ENCODE results near the gene TMCO5A. TPM values are rescaled to one million over a fixed set of nuclear protein-coding genes. Genes with fewer than 3 reads are reported as not detected.

Gene TMCO5A
- total RNA-seq, 1 experiment from 2014 or later = not detected

GRCh38 chr15:37978231-37978630, 43.8 kb downstream of the TMCO5A start:
- DNase-seq (ENCODE audit: low read depth, low spot score) (no peak), ATAC-seq (no peak)
- Histone ChIP-seq H3K4me1 (ENCODE audit: control insufficient read depth, insufficient read depth, low read length) (no peaks in the 10 kb centered on the region), H3K9me3 (ENCODE audit: control insufficient read depth, insufficient read depth, low read depth, low read length) (no peaks in the 10 kb centered on the region), H3K27me3 (ENCODE audit: control insufficient read depth, insufficient read depth, low read length) (no peaks in the 10 kb centered on the region), H3K27ac (ENCODE audit: low read length) (no peak overlapping the region), H3K36me3 (ENCODE audit: control insufficient read depth, insufficient read depth, low read length) (no peaks in the 10 kb centered on the region), H3K4me3 (ENCODE audit: low read depth in 2 of 2, low read length in 2 of 2) (no peak overlapping the region)
- ChIA-PET CTCF (interaction anchor here (0.5 kb wide), 1 partner anchor 273 kb away, joined by 11 read pairs; no protein-coding TSS in a partner anchor), POLR2A (no interaction called here)
- BruUV-seq (replicated peaks) = no TSS peak
- TF ChIP-seq, protein P1, sequence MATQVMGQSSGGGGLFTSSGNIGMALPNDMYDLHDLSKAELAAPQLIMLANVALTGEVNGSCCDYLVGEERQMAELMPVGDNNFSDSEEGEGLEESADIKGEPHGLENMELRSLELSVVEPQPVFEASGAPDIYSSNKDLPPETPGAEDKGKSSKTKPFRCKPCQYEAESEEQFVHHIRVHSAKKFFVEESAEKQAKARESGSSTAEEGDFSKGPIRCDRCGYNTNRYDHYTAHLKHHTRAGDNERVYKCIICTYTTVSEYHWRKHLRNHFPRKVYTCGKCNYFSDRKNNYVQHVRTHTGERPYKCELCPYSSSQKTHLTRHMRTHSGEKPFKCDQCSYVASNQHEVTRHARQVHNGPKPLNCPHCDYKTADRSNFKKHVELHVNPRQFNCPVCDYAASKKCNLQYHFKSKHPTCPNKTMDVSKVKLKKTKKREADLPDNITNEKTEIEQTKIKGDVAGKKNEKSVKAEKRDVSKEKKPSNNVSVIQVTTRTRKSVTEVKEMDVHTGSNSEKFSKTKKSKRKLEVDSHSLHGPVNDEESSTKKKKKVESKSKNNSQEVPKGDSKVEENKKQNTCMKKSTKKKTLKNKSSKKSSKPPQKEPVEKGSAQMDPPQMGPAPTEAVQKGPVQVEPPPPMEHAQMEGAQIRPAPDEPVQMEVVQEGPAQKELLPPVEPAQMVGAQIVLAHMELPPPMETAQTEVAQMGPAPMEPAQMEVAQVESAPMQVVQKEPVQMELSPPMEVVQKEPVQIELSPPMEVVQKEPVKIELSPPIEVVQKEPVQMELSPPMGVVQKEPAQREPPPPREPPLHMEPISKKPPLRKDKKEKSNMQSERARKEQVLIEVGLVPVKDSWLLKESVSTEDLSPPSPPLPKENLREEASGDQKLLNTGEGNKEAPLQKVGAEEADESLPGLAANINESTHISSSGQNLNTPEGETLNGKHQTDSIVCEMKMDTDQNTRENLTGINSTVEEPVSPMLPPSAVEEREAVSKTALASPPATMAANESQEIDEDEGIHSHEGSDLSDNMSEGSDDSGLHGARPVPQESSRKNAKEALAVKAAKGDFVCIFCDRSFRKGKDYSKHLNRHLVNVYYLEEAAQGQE (IDR thresholded peaks at IDR 0.05; ENCODE audit: insufficient read depth in 1 of 2, low read depth in 2 of 2, low read length in 1 of 2) = no peak
- TF ChIP-seq TCF7L2 (IDR thresholded peaks at IDR 0.05; ENCODE audit: low read depth, low read length) (no peak), POLR2AphosphoS5 (IDR thresholded peaks at IDR 0.05; ENCODE audit: low read depth, low read length) (no peak), SIN3A (IDR thresholded peaks at IDR 0.05; ENCODE audit: borderline replicate concordance, insufficient read depth, low read depth, low read length) (no peak)
- TF ChIP-seq, protein P2, sequence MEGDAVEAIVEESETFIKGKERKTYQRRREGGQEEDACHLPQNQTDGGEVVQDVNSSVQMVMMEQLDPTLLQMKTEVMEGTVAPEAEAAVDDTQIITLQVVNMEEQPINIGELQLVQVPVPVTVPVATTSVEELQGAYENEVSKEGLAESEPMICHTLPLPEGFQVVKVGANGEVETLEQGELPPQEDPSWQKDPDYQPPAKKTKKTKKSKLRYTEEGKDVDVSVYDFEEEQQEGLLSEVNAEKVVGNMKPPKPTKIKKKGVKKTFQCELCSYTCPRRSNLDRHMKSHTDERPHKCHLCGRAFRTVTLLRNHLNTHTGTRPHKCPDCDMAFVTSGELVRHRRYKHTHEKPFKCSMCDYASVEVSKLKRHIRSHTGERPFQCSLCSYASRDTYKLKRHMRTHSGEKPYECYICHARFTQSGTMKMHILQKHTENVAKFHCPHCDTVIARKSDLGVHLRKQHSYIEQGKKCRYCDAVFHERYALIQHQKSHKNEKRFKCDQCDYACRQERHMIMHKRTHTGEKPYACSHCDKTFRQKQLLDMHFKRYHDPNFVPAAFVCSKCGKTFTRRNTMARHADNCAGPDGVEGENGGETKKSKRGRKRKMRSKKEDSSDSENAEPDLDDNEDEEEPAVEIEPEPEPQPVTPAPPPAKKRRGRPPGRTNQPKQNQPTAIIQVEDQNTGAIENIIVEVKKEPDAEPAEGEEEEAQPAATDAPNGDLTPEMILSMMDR (IDR thresholded peaks at IDR 0.05) = no peak
- intact Hi-C loops (cut with micrococcal nuclease; ENCODE audit: unreplicated experiment) = no loop called here
- in situ Hi-C loops (cut with HindIII; ENCODE audit: low pct_unique_long_range_greater_than_20kb, low sequenced_read_pairs) = no loop called here

DNA sequence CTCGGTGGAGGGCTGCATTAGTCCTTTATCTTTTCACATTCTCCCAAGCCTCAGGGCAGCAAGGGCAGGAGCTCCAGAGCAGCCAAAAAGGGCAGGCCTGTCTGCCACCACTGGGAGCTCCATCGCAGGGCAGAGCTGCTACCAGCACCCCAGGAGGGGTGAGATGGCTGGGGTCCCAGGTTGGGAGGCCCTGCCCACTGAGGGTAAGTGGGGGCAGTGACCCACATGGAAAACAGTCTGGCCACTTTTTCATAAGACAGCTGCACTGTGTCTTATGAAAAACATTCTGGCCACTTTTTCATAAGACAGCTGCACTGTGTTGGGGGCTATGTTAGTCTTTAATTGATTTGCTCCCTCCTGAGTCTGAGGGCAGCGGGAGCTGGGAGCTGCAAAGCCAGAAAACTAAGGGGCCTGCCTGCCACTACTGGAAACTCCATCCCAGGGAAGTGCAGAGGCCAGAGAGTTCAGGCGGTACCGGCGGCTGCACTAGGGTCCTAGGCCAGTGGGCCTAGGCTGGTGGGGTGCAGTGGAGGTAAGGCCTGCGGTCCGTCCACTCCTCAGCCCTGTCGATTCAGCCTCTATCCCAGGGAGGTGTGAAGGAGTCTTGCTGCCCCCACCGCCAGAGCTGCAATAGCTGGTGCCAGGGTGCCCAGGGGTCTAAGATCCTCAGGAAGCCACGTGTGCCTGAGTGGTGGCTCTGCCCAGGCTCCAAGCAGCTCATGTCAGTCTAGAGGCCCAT, 45.4 kb downstream of the TMCO5A start:
- no peak for DNase-seq (ENCODE audit: low read depth, low spot score)
- no peak overlapping the region for H3K4me3 ChIP-seq (ENCODE audit: low read depth in 2 of 2, low read length in 2 of 2)
- TF ChIP-seq POLR2AphosphoS5 (IDR thresholded peaks at IDR 0.05; ENCODE audit: low read depth, low read length) (no peak), TCF7L2 (IDR thresholded peaks at IDR 0.05; ENCODE audit: low read depth, low read length) (no peak), SIN3A (IDR thresholded peaks at IDR 0.05; ENCODE audit: borderline replicate concordance, insufficient read depth, low read depth, low read length) (no peak)
- TF ChIP-seq, protein P2 (IDR thresholded peaks at IDR 0.05) = no peak
- TF ChIP-seq, protein P1 (IDR thresholded peaks at IDR 0.05; ENCODE audit: insufficient read depth in 1 of 2, low read depth in 2 of 2, low read length in 1 of 2) = no peak
- H3K9me3 ChIP-seq (ENCODE audit: control insufficient read depth, insufficient read depth, low read depth, low read length) = no peaks in the 10 kb centered on the region
- in situ Hi-C loops (cut with HindIII; ENCODE audit: low pct_unique_long_range_greater_than_20kb, low sequenced_read_pairs) (no loop called here), intact Hi-C loops (cut with micrococcal nuclease; ENCODE audit: unreplicated experiment) (no loop called here)
- ATAC-seq = no peak
- H3K36me3 ChIP-seq (ENCODE audit: control insufficient read depth, insufficient read depth, low read length) = no peaks in the 10 kb centered on the region
- no TSS peak for BruUV-seq (replicated peaks)
- H3K27ac ChIP-seq (ENCODE audit: low read length) = no peak overlapping the region
- ChIA-PET POLR2A (no interaction called here), CTCF (no interaction called here)
- no peaks in the 10 kb centered on the region for H3K4me1 ChIP-seq (ENCODE audit: control insufficient read depth, insufficient read depth, low read length)
- no peaks in the 10 kb centered on the region for H3K27me3 ChIP-seq (ENCODE audit: control insufficient read depth, insufficient read depth, low read length)

Data from Panc1 (cell line).